SJSA1 (cell line): ENCODE data around the gene ELP2. TPM values are rescaled to one million over a fixed set of nuclear protein-coding genes. Genes with fewer than 3 reads are reported as not detected.

Experiments
- DNase-seq, 2 experiments: peaks; one replicate each; pipeline ENCODE4 v3.0.0-alpha.2; 2015 to 2020; ENCODE audit warnings: low spot score in 2 of 2, low read depth in 1 of 2
- H3K27ac ChIP-seq: fragments of 250-450 bp; sonication (Bioruptor Pico); 2 replicates; pipeline ENCODE4 v1.5.1; 2020; ENCODE audit warnings: mild to moderate bottlenecking, moderate library complexity
- H3K27me3 ChIP-seq: fragments of 250-450 bp; sonication (Bioruptor Pico); replicated peaks from 2 replicates; pipeline ENCODE4 v1.5.1; 2020; ENCODE audit warnings: mild to moderate bottlenecking, moderate library complexity
- H3K36me3 ChIP-seq: fragments of 250-450 bp; sonication (Bioruptor Pico); 2 replicates; pipeline ENCODE4 v1.5.1; 2020; ENCODE audit warnings: mild to moderate bottlenecking
- H3K4me1 ChIP-seq: fragments of 250-450 bp; sonication (Bioruptor Pico); replicated peaks from 2 replicates; pipeline ENCODE4 v1.6.1; 2021; ENCODE audit warnings: mild to moderate bottlenecking
- H3K4me3 ChIP-seq: fragments of 250-450 bp; sonication (Bioruptor Pico); 2 replicates; pipeline ENCODE4 v1.5.1; 2020; ENCODE audit warnings: mild to moderate bottlenecking
- H3K9me3 ChIP-seq: fragments of 250-450 bp; sonication (Bioruptor Pico); replicated peaks from 2 replicates; pipeline ENCODE4 v1.5.1; 2020; ENCODE audit warnings: mild to moderate bottlenecking
- total RNA-seq: library from RNA; depleted of rRNA; stranded (reverse); fragments of >200 nt; shearing (Covaris generic); gene quantifications from 2 replicates; pipeline ENCODE4 v1.2.3, GENCODE V29; 2014; rRNA removed

The ELP2 gene
- total RNA-seq, 1 experiment from 2014 or later = 43.3 TPM

GRCh38 chr18:36212301-36213171 lies 82.8 kb downstream of the ELP2 start:
- Histone ChIP-seq H3K27ac (no peak overlapping the region), H3K36me3 (no peaks in the 10 kb centered on the region), H3K4me1 (no peaks in the 10 kb centered on the region), H3K9me3 (peaks cover 3% of the 10 kb centered on the region; the same call in 1 of the 2 replicates), H3K27me3 (no peaks in the 10 kb centered on the region), H3K4me3 (no peak overlapping the region)
- no peak for DNase-seq

- no peak overlapping the region for H3K4me3 ChIP-seq
- H3K27ac ChIP-seq = no peak overlapping the region
- H3K36me3 ChIP-seq = no peaks in the 10 kb centered on the region
- H3K9me3 ChIP-seq = no peaks in the 10 kb centered on the region
- no peak for DNase-seq
- H3K27me3 ChIP-seq = no peaks in the 10 kb centered on the region
- H3K4me1 ChIP-seq = no peaks in the 10 kb centered on the region
These were observed 85.1 kb downstream of the ELP2 start for GRCh38 chr18:36214811-36215210.

GRCh38 chr18:36215577-36215976 lies 85.9 kb downstream of the ELP2 start:
- H3K27me3 ChIP-seq = no peaks in the 10 kb centered on the region
- H3K36me3 ChIP-seq = no peaks in the 10 kb centered on the region
- no peaks in the 10 kb centered on the region for H3K9me3 ChIP-seq
- no peak overlapping the region for H3K27ac ChIP-seq
- H3K4me3 ChIP-seq = no peak overlapping the region
- no peaks in the 10 kb centered on the region for H3K4me1 ChIP-seq
- no peak for DNase-seq

- Histone ChIP-seq H3K9me3 (no peaks in the 10 kb centered on the region), H3K36me3 (no peaks in the 10 kb centered on the region), H3K27ac (no peak overlapping the region), H3K4me1 (no peaks in the 10 kb centered on the region), H3K4me3 (no peak overlapping the region), H3K27me3 (no peaks in the 10 kb centered on the region)
- DNase-seq = no peak
These were observed 87.6 kb downstream of the ELP2 start for GRCh38 chr18:36217348-36217747.

GRCh38 chr18:36229188-36229587 lies 99.5 kb downstream of the ELP2 start:
- no peaks in the 10 kb centered on the region for H3K36me3 ChIP-seq
- no peaks in the 10 kb centered on the region for H3K27me3 ChIP-seq
- no peak overlapping the region for H3K27ac ChIP-seq
- no peak for DNase-seq
- H3K4me1 ChIP-seq = no peaks in the 10 kb centered on the region
- H3K4me3 ChIP-seq = no peak overlapping the region
- no peaks in the 10 kb centered on the region; the same call in none of the 2 replicates for H3K9me3 ChIP-seq

Other genes with a start within 250 kb of the ELP2 start
- gene RPRD1A, start 62.3 kb upstream of the ELP2 start, total RNA-seq = 36.6 and 66.6 TPM in 2 replicates
- gene SLC39A6, start 559 bp upstream of the ELP2 start, total RNA-seq = 83.8 and 88.0 TPM in 2 replicates
- 0.16 and 0.34 TPM in 2 replicates for gene MOCOS, start 57.6 kb downstream of the ELP2 start, total RNA-seq
- 0.53 TPM in 1 of 2 replicates, not detected in the other for gene FHOD3, start 167.8 kb downstream of the ELP2 start, total RNA-seq